OCI-LY3 (cell line): ENCODE measurements around the gene ELP4.

Experiments used
- H2AFZ ChIP-seq: fragments of 200-600, 300-600 bp; shearing (Covaris generic); 2 replicates; pipeline ENCODE4 v1.6.0; 2014; ENCODE audit warnings: antibody characterized with exemption, low read depth, low read length
- H3K27ac ChIP-seq: fragments of 200-600, 300-600 bp; sonication (generic); 2 replicates; pipeline ENCODE4 v1.5.1; 2014; ENCODE audit warnings: mild to moderate bottlenecking, low read length, moderate library complexity, mixed read lengths
- H3K27me3 ChIP-seq: fragments of 200-600, 300-600 bp; sonication (generic); 2 replicates; pipeline ENCODE4 v1.6.1; 2014; ENCODE audit warnings: low read depth, low read length, mixed read lengths
- H3K36me3 ChIP-seq: fragments of 200-600, 300-600 bp; sonication (generic); replicated peaks from 2 replicates; pipeline ENCODE3; 2014; ENCODE audit warnings: low read depth, low read length, mixed read lengths
- H3K4me1 ChIP-seq: fragments of 300-600, 200-600 bp; sonication (generic); 2 replicates; pipeline ENCODE4 v1.6.1; 2014; ENCODE audit warnings: low read length, mixed read lengths
- H3K4me2 ChIP-seq: fragments of 200-600, 300-600 bp; sonication (generic); 2 replicates; pipeline ENCODE4 v1.6.1; 2014; ENCODE audit warnings: low read length, mixed read lengths
- H3K4me3 ChIP-seq: fragments of 300-600, 200-600 bp; sonication (generic); 2 replicates; pipeline ENCODE4 v1.5.1; 2014; ENCODE audit warnings: antibody characterized with exemption, mild to moderate bottlenecking, low read length, moderate library complexity
- H3K79me2 ChIP-seq: fragments of 300-600, 200-600 bp; shearing (Covaris generic); 2 replicates; pipeline ENCODE4 v1.6.1; 2014; ENCODE audit warnings: mild to moderate bottlenecking, low read length, mixed read lengths
- H3K9ac ChIP-seq: fragments of 300-600, 200-600 bp; shearing (Covaris generic); 2 replicates; pipeline ENCODE4 v1.6.0; 2014; ENCODE audit warnings: mild to moderate bottlenecking, low read length, moderate library complexity
- H3K9me3 ChIP-seq: fragments of 200-600, 300-600 bp; shearing (Covaris generic); 2 replicates; pipeline ENCODE4 v1.6.1; 2014; ENCODE audit warnings: low read length, mixed read lengths; ENCODE audit not compliant: insufficient read depth
- H4K20me1 ChIP-seq: fragments of 200-600, 300-600 bp; sonication (generic); 2 replicates; pipeline ENCODE4 v1.6.1; 2016; ENCODE audit warnings: low read length, mixed read lengths; ENCODE audit not compliant: insufficient read depth
- EZH2phosphoT487 ChIP-seq: fragments of 200-600 bp; shearing (Covaris generic); IDR thresholded peaks from 2 replicates; pipeline ENCODE4 v1.6.1; 2018; ENCODE audit warnings: antibody characterized with exemption, mixed run types, low read depth
- TF ChIP-seq, protein P1 (sequence below): fragments of 200-600, 300-600 bp; sonication (generic); IDR thresholded peaks from 2 replicates; pipeline ENCODE4 v1.5.1; 2014; ENCODE audit warnings: antibody characterized with exemption, low read length, low read depth

Gene ELP4

DNA sequence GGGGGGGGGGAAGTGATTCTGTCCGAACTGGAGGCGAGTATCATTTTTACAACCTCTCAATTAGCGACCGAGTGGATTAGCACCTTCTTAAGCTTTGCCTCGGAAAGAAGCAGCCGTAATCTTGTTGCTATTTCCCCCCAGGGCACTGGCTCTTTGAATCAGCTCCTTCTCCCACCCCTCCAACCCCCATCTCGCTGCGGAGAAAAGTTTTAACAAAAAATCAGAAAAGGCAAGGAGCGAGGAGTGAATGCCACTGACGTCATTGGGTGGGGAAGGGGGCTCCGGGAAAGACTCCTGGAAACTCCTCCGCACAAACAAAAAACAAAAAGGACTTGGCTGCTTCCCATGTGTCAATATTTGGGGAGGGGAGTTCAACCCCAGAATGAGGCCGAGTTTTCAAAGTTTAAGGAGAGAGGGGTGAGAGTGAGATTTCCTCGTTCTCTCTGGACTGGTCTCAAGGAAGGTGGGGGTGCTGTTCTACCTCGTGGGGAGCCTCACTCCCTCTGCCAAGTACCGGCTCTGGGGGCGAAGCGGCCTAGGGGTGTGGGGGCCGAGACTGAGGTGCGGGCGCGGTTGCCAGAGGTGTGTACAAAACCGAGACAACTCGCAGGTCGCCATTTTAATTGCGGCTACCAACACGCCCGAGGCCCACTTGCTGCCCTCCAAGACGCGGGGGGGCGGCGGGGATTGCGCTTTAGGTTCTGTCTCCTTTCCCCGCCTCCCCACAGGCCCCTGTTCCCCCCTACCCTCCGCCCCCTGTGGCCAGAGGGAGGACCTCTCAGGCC lies 304.0 kb downstream of the ELP4 start:
- no peak overlapping the region for H3K27ac ChIP-seq
- no peaks in the 10 kb centered on the region for H3K9me3 ChIP-seq
- H3K4me1 ChIP-seq: no peaks in the 10 kb centered on the region
- H3K4me2 ChIP-seq: no peak overlapping the region
- H3K27me3 ChIP-seq: no peaks in the 10 kb centered on the region
- H3K4me3 ChIP-seq: no peak overlapping the region
- no peak overlapping the region for H2AFZ ChIP-seq
- no peaks in the 10 kb centered on the region for H3K79me2 ChIP-seq
- no peaks in the 10 kb centered on the region for H4K20me1 ChIP-seq
- no peak overlapping the region for H3K9ac ChIP-seq
- TF ChIP-seq, protein P1, sequence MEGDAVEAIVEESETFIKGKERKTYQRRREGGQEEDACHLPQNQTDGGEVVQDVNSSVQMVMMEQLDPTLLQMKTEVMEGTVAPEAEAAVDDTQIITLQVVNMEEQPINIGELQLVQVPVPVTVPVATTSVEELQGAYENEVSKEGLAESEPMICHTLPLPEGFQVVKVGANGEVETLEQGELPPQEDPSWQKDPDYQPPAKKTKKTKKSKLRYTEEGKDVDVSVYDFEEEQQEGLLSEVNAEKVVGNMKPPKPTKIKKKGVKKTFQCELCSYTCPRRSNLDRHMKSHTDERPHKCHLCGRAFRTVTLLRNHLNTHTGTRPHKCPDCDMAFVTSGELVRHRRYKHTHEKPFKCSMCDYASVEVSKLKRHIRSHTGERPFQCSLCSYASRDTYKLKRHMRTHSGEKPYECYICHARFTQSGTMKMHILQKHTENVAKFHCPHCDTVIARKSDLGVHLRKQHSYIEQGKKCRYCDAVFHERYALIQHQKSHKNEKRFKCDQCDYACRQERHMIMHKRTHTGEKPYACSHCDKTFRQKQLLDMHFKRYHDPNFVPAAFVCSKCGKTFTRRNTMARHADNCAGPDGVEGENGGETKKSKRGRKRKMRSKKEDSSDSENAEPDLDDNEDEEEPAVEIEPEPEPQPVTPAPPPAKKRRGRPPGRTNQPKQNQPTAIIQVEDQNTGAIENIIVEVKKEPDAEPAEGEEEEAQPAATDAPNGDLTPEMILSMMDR: no peak
- no peak for TF ChIP-seq EZH2phosphoT487
- no peaks in the 10 kb centered on the region for H3K36me3 ChIP-seq

DNA sequence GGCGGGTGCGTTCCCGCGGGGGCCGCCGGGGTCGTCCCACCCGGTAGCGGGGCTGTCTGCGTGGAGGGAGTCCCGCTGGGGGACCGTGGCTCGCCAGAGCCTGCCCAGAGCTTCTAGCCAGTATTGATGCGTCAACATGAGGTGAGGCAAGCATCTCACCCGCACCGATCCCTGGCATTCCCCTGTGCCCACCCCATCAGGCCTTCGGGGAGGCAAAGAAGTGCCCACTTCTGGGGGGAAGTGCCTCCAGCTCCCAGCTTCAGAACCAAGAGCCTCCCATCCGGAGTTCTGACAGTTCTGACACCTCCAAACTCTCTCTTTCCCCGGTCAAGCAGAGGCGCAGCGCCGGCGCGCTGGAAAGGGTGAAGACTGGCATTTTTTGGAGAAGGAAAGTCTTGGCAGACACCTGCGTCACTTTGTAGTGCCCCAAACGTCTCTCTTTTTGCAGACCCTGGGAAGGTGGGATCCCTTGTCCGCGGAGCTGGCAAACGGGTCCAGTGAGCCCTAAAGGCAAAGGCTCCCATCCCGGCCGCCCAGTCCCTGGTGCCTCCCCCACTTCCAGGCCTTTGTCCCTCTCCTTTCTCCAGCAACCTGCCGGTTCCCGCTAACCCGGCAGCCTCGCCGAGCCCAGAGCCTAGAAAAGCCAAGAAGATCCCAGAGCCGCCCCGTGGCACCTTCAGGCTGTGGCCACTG lies 304.8 kb downstream of the ELP4 start:
- Histone ChIP-seq H3K4me3 (no peak overlapping the region), H3K27ac (no peak overlapping the region), H3K9ac (no peak overlapping the region), H3K36me3 (no peaks in the 10 kb centered on the region), H3K4me1 (no peaks in the 10 kb centered on the region), H4K20me1 (no peaks in the 10 kb centered on the region), H3K79me2 (no peaks in the 10 kb centered on the region), H3K27me3 (no peaks in the 10 kb centered on the region), H2AFZ (no peak overlapping the region), H3K4me2 (no peak overlapping the region), H3K9me3 (no peaks in the 10 kb centered on the region)
- TF ChIP-seq, protein P1: no peak
- TF ChIP-seq EZH2phosphoT487: no peak

DNA sequence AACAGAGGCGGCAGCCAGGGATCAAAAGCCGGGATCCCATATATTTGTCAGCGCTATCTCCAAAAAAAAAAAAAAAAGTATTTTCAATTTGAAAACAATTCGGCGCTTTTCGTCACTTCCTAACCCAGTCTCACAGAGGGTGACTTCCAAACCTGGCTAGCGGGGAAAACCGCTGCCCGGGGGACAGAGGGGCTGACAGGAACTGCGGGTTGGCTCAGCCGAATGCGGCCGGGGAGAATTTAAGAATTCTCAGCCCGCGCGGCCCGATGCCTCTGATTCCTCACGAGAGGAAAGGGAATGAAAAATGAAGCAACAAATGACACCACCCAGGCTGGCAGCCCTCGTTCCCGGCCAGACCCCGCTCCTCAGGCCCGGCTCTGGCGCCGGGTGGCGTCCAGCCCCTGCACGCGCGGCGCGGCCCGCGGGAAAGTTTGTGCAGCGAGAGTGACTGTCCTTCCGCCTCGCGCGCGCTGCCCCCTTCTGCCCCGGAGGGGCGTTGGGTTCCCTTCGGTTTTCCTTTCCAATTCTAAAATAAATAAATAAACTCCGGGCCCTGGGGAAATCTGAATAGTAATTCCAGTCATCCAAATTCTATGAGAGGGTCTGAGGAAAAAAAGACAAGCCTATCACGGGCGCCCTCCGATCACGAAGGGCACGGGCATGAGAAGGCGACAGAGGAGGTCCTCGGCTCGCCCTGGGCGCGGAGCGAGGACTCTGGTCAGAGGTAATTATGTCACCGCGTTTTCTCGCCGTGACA lies 306.3 kb downstream of the ELP4 start:
- Histone ChIP-seq H3K36me3 (no peaks in the 10 kb centered on the region), H3K9ac (no peak overlapping the region), H3K4me2 (no peak overlapping the region), H3K27ac (no peak overlapping the region), H3K79me2 (no peaks in the 10 kb centered on the region), H3K4me3 (no peak overlapping the region), H4K20me1 (no peaks in the 10 kb centered on the region), H3K4me1 (no peaks in the 10 kb centered on the region), H3K9me3 (no peaks in the 10 kb centered on the region), H3K27me3 (no peaks in the 10 kb centered on the region), H2AFZ (no peak overlapping the region)
- no peak for TF ChIP-seq EZH2phosphoT487
- TF ChIP-seq, protein P1: no peak
